GM23338 (cell line): Measurements from ENCODE around the gene SMG6. TPM values are rescaled to one million over a fixed set of nuclear protein-coding genes. Genes with fewer than 3 reads are reported as not detected.

Source experiments
- ATAC-seq: fragments of 200-7000 bp; cut with Tn5 transposase; 3 replicates; pipeline ENCODE4 v1.9.1; 2020
- DNase-seq: peaks from one replicate; pipeline ENCODE4 v3.0.0-alpha.2; 2015; ENCODE audit warnings: low spot score
- H2AFZ ChIP-seq: fragments of 200-600 bp; sonication (generic); 2 replicates; pipeline ENCODE4 v1.8.0; 2016; ENCODE audit warnings: antibody characterized with exemption, mild to moderate bottlenecking, moderate library complexity
- H3F3A ChIP-seq: fragments of 200-600 bp; sonication (generic); replicated peaks from 2 replicates; pipeline ENCODE4 v1.8.0; 2017; ENCODE audit warnings: antibody characterized with exemption, mixed run types, low read depth
- H3K27ac ChIP-seq: fragments of 200-600 bp; sonication (generic); 2 replicates; pipeline ENCODE4 v1.6.1; 2016; ENCODE audit warnings: low read depth
- H3K27me3 ChIP-seq: fragments of 200-600 bp; sonication (generic); 2 replicates; pipeline ENCODE4 v1.8.0; 2016; ENCODE audit warnings: mild to moderate bottlenecking, mixed run types, moderate library complexity; ENCODE audit not compliant: insufficient read depth
- H3K36me3 ChIP-seq: fragments of 200-600 bp; sonication (generic); 2 replicates; pipeline ENCODE4 v1.8.0; 2016; ENCODE audit warnings: mild to moderate bottlenecking; ENCODE audit not compliant: insufficient read depth
- H3K4me1 ChIP-seq: fragments of 200-600 bp; sonication (generic); 2 replicates; pipeline ENCODE4 v1.8.0; 2016; ENCODE audit warnings: mild to moderate bottlenecking, moderate library complexity; ENCODE audit not compliant: insufficient read depth
- H3K4me2 ChIP-seq: fragments of 200-600 bp; sonication (generic); 2 replicates; pipeline ENCODE4 v1.7.1; 2017; ENCODE audit warnings: mixed run types
- H3K4me3 ChIP-seq: fragments of 200-600 bp; sonication (generic); 2 replicates; pipeline ENCODE4 v1.6.1; 2016; ENCODE audit warnings: mixed run types
- H3K79me2 ChIP-seq: fragments of 200-600 bp; sonication (generic); replicated peaks from 2 replicates; pipeline ENCODE4 v1.8.0; 2017; ENCODE audit warnings: mild to moderate bottlenecking; ENCODE audit not compliant: insufficient read depth
- H3K9me2 ChIP-seq: fragments of 200-600 bp; sonication (generic); 2 replicates; pipeline ENCODE4 v1.8.0; 2017; ENCODE audit not compliant: insufficient read depth
- H4K20me1 ChIP-seq: fragments of 200-600 bp; sonication (generic); replicated peaks from 2 replicates; pipeline ENCODE4 v1.8.0; 2017; ENCODE audit warnings: mild to moderate bottlenecking; ENCODE audit not compliant: insufficient read depth
- H3K27ac Mint-ChIP-seq: 2 replicates; pipeline ENCODE4 v1.8.0; 2020; ENCODE audit warnings: inconsistent platforms, mild to moderate bottlenecking, moderate library complexity, mixed read lengths
- H3K27me3 Mint-ChIP-seq: 3 replicates; pipeline ENCODE4 v1.8.0; 2022; ENCODE audit warnings: low read depth, mild to moderate bottlenecking, moderate library complexity, mixed read lengths, inconsistent platforms; ENCODE audit not compliant: insufficient read depth, poor library complexity
- H3K36me3 Mint-ChIP-seq: 3 replicates; pipeline ENCODE4 v1.8.0; 2021; ENCODE audit warnings: low read depth, mild to moderate bottlenecking, inconsistent platforms, moderate library complexity, mixed read lengths
- H3K4me1 Mint-ChIP-seq: 3 replicates; pipeline ENCODE4 v1.8.0; 2020; ENCODE audit warnings: mild to moderate bottlenecking, inconsistent platforms, mixed read lengths
- H3K4me3 Mint-ChIP-seq: 3 replicates; pipeline ENCODE4 v1.8.0; 2021; ENCODE audit warnings: moderate library complexity, mild to moderate bottlenecking, inconsistent platforms, mixed read lengths
- H3K9me3 Mint-ChIP-seq: 3 replicates; pipeline ENCODE4 v1.8.0; 2020; ENCODE audit warnings: moderate library complexity, mild to moderate bottlenecking, inconsistent platforms, mixed read lengths
- CREB1 ChIP-seq: fragments of 250-450 bp; sonication (Bioruptor Pico); IDR thresholded peaks from 2 replicates; pipeline ENCODE4 v1.5.0; 2020; ENCODE audit warnings: low read depth, mild to moderate bottlenecking, moderate library complexity
- EZH2 ChIP-seq: fragments of 200-600 bp; sonication (generic); IDR thresholded peaks from one replicate; pipeline ENCODE4 v1.8.0; 2017; ENCODE audit warnings: antibody characterized with exemption, mild to moderate bottlenecking, low read depth; ENCODE audit not compliant: unreplicated experiment
- EZH2phosphoT487 ChIP-seq: fragments of 200-600 bp; sonication (generic); IDR thresholded peaks from one replicate; pipeline ENCODE4 v1.8.1; 2018; ENCODE audit warnings: antibody characterized with exemption; ENCODE audit not compliant: unreplicated experiment
- JUNB ChIP-seq: IDR thresholded peaks from one replicate; pipeline ENCODE4 v1.6.1; 2016; ENCODE audit warnings: antibody characterized with exemption; ENCODE audit not compliant: unreplicated experiment
- POLR2AphosphoS5 ChIP-seq: IDR thresholded peaks from 2 replicates; pipeline ENCODE4 v1.6.1; 2016; ENCODE audit warnings: antibody characterized with exemption, low read depth
- STAT1 ChIP-seq: IDR thresholded peaks from one replicate; pipeline ENCODE4 v1.6.1; 2016; ENCODE audit warnings: antibody characterized with exemption; ENCODE audit not compliant: unreplicated experiment
- ZNF114 ChIP-seq: fragments of 250-450 bp; sonication (Bioruptor Pico); IDR thresholded peaks from 2 replicates; pipeline ENCODE4 v1.5.0; 2020; ENCODE audit warnings: mild to moderate bottlenecking, moderate library complexity
- ZNF331 ChIP-seq: fragments of 250-450 bp; sonication (Bioruptor Pico); IDR thresholded peaks from 2 replicates; pipeline ENCODE4 v1.5.0; 2020; ENCODE audit warnings: low read depth, mild to moderate bottlenecking, moderate library complexity
- polyA plus RNA-seq: library from polyadenylated mRNA; unstranded; fragments of >200 nt; fragmentation: Nextera tagmentation; extraction: Ambion mirVana; gene quantifications from 2 replicates; pipeline ENCODE4 v1.2.1, GENCODE V29; 2016
- total RNA-seq: library from RNA; depleted of rRNA; stranded (reverse); fragments of >200 nt; shearing (Covaris generic); gene quantifications from 2 replicates; pipeline ENCODE4 v1.2.3, GENCODE V29; 2014
- TF ChIP-seq, protein P1 (sequence below), 2 experiments: fragments of 200-600 bp in 1 of 2; sonication (generic) in 1 of 2; conservative IDR thresholded peaks; 2 replicates each; pipeline versions ENCODE4 v1.5.1 to v1.6.1; 2016 to 2017; ENCODE audit warnings: antibody characterized with exemption in 2 of 2, low read depth in 2 of 2, mild to moderate bottlenecking in 2 of 2, moderate library complexity in 1 of 2
- TF ChIP-seq, protein P2 (sequence below): IDR thresholded peaks from 2 replicates; pipeline ENCODE4 v1.6.1; 2016; ENCODE audit warnings: antibody characterized with exemption
- TF ChIP-seq, protein P3 (sequence below): fragments of 250-450 bp; sonication (Bioruptor Pico); IDR thresholded peaks from 2 replicates; pipeline ENCODE4 v1.5.0; 2020; ENCODE audit warnings: mild to moderate bottlenecking, moderate library complexity

Gene SMG6
- total and polyA plus RNA-seq, 2 experiments from 2014 or later: 10.4 to 43.1 TPM

DNA sequence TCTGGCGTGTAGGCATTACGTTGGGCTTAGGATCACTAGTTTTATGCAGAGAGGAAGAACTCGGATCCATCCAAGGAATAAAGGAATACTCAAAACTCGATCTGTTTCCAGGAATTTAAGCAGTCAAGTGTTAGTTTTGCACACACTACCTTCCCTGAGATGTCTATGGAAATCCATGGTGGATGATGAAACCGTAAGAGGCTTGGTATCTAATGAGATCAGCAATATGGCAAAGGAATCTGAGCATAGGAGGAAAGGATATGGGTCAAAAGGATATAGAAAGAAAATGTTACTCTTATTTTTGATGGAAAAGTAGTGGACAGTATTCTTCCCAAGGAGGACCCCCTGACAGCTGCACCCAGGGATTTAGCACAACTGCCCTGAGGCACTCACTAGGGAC is 59.6 kb downstream of the SMG6 start (continued):
- TF ChIP-seq POLR2AphosphoS5: no peak
- TF ChIP-seq, protein P1, sequence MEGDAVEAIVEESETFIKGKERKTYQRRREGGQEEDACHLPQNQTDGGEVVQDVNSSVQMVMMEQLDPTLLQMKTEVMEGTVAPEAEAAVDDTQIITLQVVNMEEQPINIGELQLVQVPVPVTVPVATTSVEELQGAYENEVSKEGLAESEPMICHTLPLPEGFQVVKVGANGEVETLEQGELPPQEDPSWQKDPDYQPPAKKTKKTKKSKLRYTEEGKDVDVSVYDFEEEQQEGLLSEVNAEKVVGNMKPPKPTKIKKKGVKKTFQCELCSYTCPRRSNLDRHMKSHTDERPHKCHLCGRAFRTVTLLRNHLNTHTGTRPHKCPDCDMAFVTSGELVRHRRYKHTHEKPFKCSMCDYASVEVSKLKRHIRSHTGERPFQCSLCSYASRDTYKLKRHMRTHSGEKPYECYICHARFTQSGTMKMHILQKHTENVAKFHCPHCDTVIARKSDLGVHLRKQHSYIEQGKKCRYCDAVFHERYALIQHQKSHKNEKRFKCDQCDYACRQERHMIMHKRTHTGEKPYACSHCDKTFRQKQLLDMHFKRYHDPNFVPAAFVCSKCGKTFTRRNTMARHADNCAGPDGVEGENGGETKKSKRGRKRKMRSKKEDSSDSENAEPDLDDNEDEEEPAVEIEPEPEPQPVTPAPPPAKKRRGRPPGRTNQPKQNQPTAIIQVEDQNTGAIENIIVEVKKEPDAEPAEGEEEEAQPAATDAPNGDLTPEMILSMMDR (conservative IDR thresholded peaks at IDR 0.05; ENCODE audit: low read depth in 2 of 2): no peak
- TF ChIP-seq EZH2: no peak
- no peak for TF ChIP-seq CREB1 (CRISPR knock-in tag)
- TF ChIP-seq ZNF114 (CRISPR knock-in tag): no peak

DNA sequence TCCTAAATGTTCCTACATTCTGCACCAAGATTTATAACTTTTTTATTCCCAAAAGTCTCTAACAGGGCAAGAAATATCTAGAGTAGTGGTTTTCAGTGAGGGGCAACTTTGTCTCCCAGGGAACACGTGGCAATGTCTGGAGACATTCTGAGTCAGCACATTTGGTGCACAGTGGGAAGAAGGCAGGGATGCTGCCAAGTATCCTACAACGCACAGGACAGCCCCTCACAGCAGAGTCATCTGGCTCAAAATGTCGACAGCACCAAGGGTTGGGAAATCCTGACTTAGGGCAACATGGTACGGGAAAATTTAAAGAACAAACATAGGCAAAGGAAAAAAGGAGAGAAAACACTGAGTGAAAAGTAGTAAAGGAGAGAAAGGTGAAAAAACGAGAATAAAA is 61.8 kb downstream of the SMG6 start:
- no peak for ATAC-seq
- no peaks in the 10 kb centered on the region for H3K9me3 Mint-ChIP-seq
- Histone ChIP-seq H2AFZ (no peak overlapping the region), H4K20me1 (peaks cover 14% of the 10 kb centered on the region), H3K27ac (no peak overlapping the region), H3K36me3 (no peaks in the 10 kb centered on the region; the same call in 1 of the 2 replicates), H3K27me3 (no peaks in the 10 kb centered on the region), H3K79me2 (no peaks in the 10 kb centered on the region), H3K4me1 (no peaks in the 10 kb centered on the region; the same call in 1 of the 2 replicates), H3K4me2 (no peak overlapping the region), H3F3A (peaks cover 3% of the 10 kb centered on the region; the same call in 1 of the 2 replicates), H3K4me3 (no peak overlapping the region), H3K9me2 (no peaks in the 10 kb centered on the region)
- no peak overlapping the region for H3K27ac Mint-ChIP-seq
- H3K4me3 Mint-ChIP-seq: no peak overlapping the region
- no peak for DNase-seq
- H3K36me3 Mint-ChIP-seq: peaks cover 13% of the 10 kb centered on the region
- peaks cover 1% of the 10 kb centered on the region for H3K27me3 Mint-ChIP-seq
- peaks cover 7% of the 10 kb centered on the region; the same call in 1 of the 3 replicates for H3K4me1 Mint-ChIP-seq
- TF ChIP-seq, protein P1 (conservative IDR thresholded peaks at IDR 0.05; ENCODE audit: low read depth in 2 of 2): no peak
- TF ChIP-seq ZNF114 (CRISPR knock-in tag) (no peak), EZH2phosphoT487 (no peak), EZH2 (no peak), STAT1 (no peak), POLR2AphosphoS5 (no peak), CREB1 (CRISPR knock-in tag) (no peak), JUNB (no peak), ZNF331 (CRISPR knock-in tag) (no peak)
- TF ChIP-seq, protein P2, sequence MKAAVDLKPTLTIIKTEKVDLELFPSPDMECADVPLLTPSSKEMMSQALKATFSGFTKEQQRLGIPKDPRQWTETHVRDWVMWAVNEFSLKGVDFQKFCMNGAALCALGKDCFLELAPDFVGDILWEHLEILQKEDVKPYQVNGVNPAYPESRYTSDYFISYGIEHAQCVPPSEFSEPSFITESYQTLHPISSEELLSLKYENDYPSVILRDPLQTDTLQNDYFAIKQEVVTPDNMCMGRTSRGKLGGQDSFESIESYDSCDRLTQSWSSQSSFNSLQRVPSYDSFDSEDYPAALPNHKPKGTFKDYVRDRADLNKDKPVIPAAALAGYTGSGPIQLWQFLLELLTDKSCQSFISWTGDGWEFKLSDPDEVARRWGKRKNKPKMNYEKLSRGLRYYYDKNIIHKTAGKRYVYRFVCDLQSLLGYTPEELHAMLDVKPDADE: no peak
- TF ChIP-seq, protein P3, sequence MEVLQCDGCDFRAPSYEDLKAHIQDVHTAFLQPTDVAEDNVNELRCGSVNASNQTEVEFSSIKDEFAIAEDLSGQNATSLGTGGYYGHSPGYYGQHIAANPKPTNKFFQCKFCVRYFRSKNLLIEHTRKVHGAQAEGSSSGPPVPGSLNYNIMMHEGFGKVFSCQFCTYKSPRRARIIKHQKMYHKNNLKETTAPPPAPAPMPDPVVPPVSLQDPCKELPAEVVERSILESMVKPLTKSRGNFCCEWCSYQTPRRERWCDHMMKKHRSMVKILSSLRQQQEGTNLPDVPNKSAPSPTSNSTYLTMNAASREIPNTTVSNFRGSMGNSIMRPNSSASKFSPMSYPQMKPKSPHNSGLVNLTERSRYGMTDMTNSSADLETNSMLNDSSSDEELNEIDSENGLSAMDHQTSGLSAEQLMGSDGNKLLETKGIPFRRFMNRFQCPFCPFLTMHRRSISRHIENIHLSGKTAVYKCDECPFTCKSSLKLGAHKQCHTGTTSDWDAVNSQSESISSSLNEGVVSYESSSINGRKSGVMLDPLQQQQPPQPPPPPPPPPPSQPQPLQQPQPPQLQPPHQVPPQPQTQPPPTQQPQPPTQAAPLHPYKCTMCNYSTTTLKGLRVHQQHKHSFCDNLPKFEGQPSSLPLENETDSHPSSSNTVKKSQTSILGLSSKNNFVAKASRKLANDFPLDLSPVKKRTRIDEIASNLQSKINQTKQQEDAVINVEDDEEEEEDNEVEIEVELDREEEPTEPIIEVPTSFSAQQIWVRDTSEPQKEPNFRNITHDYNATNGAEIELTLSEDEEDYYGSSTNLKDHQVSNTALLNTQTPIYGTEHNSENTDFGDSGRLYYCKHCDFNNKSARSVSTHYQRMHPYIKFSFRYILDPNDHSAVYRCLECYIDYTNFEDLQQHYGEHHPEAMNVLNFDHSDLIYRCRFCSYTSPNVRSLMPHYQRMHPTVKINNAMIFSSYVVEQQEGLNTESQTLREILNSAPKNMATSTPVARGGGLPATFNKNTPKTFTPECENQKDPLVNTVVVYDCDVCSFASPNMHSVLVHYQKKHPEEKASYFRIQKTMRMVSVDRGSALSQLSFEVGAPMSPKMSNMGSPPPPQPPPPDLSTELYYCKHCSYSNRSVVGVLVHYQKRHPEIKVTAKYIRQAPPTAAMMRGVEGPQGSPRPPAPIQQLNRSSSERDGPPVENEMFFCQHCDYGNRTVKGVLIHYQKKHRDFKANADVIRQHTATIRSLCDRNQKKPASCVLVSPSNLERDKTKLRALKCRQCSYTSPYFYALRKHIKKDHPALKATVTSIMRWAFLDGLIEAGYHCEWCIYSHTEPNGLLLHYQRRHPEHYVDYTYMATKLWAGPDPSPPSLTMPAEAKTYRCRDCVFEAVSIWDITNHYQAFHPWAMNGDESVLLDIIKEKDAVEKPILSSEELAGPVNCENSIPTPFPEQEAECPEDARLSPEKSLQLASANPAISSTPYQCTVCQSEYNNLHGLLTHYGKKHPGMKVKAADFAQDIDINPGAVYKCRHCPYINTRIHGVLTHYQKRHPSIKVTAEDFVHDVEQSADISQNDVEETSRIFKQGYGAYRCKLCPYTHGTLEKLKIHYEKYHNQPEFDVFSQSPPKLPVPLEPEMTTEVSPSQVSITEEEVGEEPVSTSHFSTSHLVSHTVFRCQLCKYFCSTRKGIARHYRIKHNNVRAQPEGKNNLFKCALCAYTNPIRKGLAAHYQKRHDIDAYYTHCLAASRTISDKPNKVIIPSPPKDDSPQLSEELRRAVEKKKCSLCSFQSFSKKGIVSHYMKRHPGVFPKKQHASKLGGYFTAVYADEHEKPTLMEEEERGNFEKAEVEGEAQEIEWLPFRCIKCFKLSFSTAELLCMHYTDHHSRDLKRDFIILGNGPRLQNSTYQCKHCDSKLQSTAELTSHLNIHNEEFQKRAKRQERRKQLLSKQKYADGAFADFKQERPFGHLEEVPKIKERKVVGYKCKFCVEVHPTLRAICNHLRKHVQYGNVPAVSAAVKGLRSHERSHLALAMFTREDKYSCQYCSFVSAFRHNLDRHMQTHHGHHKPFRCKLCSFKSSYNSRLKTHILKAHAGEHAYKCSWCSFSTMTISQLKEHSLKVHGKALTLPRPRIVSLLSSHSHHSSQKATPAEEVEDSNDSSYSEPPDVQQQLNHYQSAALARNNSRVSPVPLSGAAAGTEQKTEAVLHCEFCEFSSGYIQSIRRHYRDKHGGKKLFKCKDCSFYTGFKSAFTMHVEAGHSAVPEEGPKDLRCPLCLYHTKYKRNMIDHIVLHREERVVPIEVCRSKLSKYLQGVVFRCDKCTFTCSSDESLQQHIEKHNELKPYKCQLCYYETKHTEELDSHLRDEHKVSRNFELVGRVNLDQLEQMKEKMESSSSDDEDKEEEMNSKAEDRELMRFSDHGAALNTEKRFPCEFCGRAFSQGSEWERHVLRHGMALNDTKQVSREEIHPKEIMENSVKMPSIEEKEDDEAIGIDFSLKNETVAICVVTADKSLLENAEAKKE: no peak
